ENCODE results near the gene EPB41L4B. TPM values are rescaled to one million over a fixed set of nuclear protein-coding genes. Genes with fewer than 3 reads are reported as not detected.

EPB41L4B gene
- total RNA-seq, 1 experiment from 2014 or later = 20.2 TPM

- Mint-ChIP-seq H3K9me3 (ENCODE audit: unreplicated experiment) (no peaks in the 10 kb centered on the region), H3K4me1 (ENCODE audit: insufficient read depth, unreplicated experiment) (peaks cover 17% of the 10 kb centered on the region), H3K27me3 (ENCODE audit: insufficient read depth, unreplicated experiment) (no peaks in the 10 kb centered on the region), H3K4me3 (ENCODE audit: unreplicated experiment) (no peak overlapping the region), H3K27ac (ENCODE audit: low read depth, unreplicated experiment) (no peak overlapping the region), H3K36me3 (ENCODE audit: insufficient read depth, unreplicated experiment) (peaks cover 6% of the 10 kb centered on the region)
- BruUV-seq (replicated peaks) = no TSS peak
- DNase-seq (ENCODE audit: unreplicated experiment) = no peak
- intact Hi-C loops (cut with micrococcal nuclease) = no loop called here
- ChIA-PET CTCF (no interaction called here), POLR2A (interaction anchor here (0.7 kb wide), 1 partner anchor 24 kb away, joined by 3 read pairs; no protein-coding TSS in a partner anchor)
- TF ChIP-seq, protein P1, sequence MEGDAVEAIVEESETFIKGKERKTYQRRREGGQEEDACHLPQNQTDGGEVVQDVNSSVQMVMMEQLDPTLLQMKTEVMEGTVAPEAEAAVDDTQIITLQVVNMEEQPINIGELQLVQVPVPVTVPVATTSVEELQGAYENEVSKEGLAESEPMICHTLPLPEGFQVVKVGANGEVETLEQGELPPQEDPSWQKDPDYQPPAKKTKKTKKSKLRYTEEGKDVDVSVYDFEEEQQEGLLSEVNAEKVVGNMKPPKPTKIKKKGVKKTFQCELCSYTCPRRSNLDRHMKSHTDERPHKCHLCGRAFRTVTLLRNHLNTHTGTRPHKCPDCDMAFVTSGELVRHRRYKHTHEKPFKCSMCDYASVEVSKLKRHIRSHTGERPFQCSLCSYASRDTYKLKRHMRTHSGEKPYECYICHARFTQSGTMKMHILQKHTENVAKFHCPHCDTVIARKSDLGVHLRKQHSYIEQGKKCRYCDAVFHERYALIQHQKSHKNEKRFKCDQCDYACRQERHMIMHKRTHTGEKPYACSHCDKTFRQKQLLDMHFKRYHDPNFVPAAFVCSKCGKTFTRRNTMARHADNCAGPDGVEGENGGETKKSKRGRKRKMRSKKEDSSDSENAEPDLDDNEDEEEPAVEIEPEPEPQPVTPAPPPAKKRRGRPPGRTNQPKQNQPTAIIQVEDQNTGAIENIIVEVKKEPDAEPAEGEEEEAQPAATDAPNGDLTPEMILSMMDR (IDR thresholded peaks at IDR 0.05; ENCODE audit: unreplicated experiment) = no peak
These were observed 42.6 kb downstream of the EPB41L4B start for GRCh38 chr9:109278216-109278615.

- Mint-ChIP-seq H3K27me3 (ENCODE audit: insufficient read depth, unreplicated experiment) (no peaks in the 10 kb centered on the region), H3K27ac (ENCODE audit: low read depth, unreplicated experiment) (no peak overlapping the region), H3K4me3 (ENCODE audit: unreplicated experiment) (no peak overlapping the region), H3K4me1 (ENCODE audit: insufficient read depth, unreplicated experiment) (peaks cover 17% of the 10 kb centered on the region), H3K36me3 (ENCODE audit: insufficient read depth, unreplicated experiment) (peaks cover 6% of the 10 kb centered on the region), H3K9me3 (ENCODE audit: unreplicated experiment) (no peaks in the 10 kb centered on the region)
- CTCF ChIA-PET = interaction anchor here (0.6 kb wide), 1 partner anchor 1491 kb away, joined by 3 read pairs; no protein-coding TSS in a partner anchor
- BruUV-seq (replicated peaks) = no TSS peak
- POLR2A ChIA-PET = no interaction called here
- TF ChIP-seq, protein P1 (IDR thresholded peaks at IDR 0.05; ENCODE audit: unreplicated experiment) = no peak
- intact Hi-C loops (cut with micrococcal nuclease) = no loop called here
- no peak for DNase-seq (ENCODE audit: unreplicated experiment)
These were observed 43.4 kb downstream of the EPB41L4B start for GRCh38 chr9:109277451-109277850.

GRCh38 chr9:109276469-109277440 lies 44.1 kb downstream of the EPB41L4B start:
- peaks cover 17% of the 10 kb centered on the region for H3K4me1 Mint-ChIP-seq (ENCODE audit: insufficient read depth, unreplicated experiment)
- DNase-seq (ENCODE audit: unreplicated experiment) = no peak
- H3K36me3 Mint-ChIP-seq (ENCODE audit: insufficient read depth, unreplicated experiment) = peaks cover 6% of the 10 kb centered on the region
- H3K9me3 Mint-ChIP-seq (ENCODE audit: unreplicated experiment) = no peaks in the 10 kb centered on the region
- BruUV-seq (replicated peaks) = no TSS peak
- ChIA-PET CTCF (interaction anchor here (0.6 kb wide), 1 partner anchor 1490 kb away, joined by 3 read pairs; no protein-coding TSS in a partner anchor), POLR2A (no interaction called here)
- no peaks in the 10 kb centered on the region for H3K27me3 Mint-ChIP-seq (ENCODE audit: insufficient read depth, unreplicated experiment)
- intact Hi-C loops (cut with micrococcal nuclease) = no loop called here
- no peak overlapping the region for H3K4me3 Mint-ChIP-seq (ENCODE audit: unreplicated experiment)
- TF ChIP-seq, protein P1 (IDR thresholded peaks at IDR 0.05; ENCODE audit: unreplicated experiment) = no peak
- no peak overlapping the region for H3K27ac Mint-ChIP-seq (ENCODE audit: low read depth, unreplicated experiment)

- DNase-seq (ENCODE audit: unreplicated experiment) = no peak
- BruUV-seq (replicated peaks) = no TSS peak
- ChIA-PET CTCF (interaction anchor here (0.6 to 1.2 kb wide), 2 partner anchors 12 to 193 kb away, joined by 3 read pairs; no protein-coding TSS in a partner anchor), POLR2A (interaction anchor here (0.7 to 0.9 kb wide), 2 partner anchors 13 to 35 kb away, joined by 3 to 4 read pairs; no protein-coding TSS in a partner anchor)
- H3K36me3 Mint-ChIP-seq (ENCODE audit: insufficient read depth, unreplicated experiment) = peaks cover 6% of the 10 kb centered on the region
- intact Hi-C loops (cut with micrococcal nuclease) = no loop called here
- no peaks in the 10 kb centered on the region for H3K9me3 Mint-ChIP-seq (ENCODE audit: unreplicated experiment)
- TF ChIP-seq, protein P1 (IDR thresholded peaks at IDR 0.05; ENCODE audit: unreplicated experiment) = no peak
- H3K27ac Mint-ChIP-seq (ENCODE audit: low read depth, unreplicated experiment) = no peak overlapping the region
- peaks cover 17% of the 10 kb centered on the region for H3K4me1 Mint-ChIP-seq (ENCODE audit: insufficient read depth, unreplicated experiment)
- H3K4me3 Mint-ChIP-seq (ENCODE audit: unreplicated experiment) = no peak overlapping the region
- H3K27me3 Mint-ChIP-seq (ENCODE audit: insufficient read depth, unreplicated experiment) = no peaks in the 10 kb centered on the region
These were observed 45.8 kb downstream of the EPB41L4B start for GRCh38 chr9:109274884-109275730.

Measured in MCF 10A (cell line).